ENCODE measurements around the gene DUSP9. TPM values are rescaled to one million over a fixed set of nuclear protein-coding genes. Genes with fewer than 3 reads are reported as not detected.

The DUSP9 gene
- total and polyA plus RNA-seq, 2 experiments from 2014 or later = 75.5 to 86.2 TPM

DNA sequence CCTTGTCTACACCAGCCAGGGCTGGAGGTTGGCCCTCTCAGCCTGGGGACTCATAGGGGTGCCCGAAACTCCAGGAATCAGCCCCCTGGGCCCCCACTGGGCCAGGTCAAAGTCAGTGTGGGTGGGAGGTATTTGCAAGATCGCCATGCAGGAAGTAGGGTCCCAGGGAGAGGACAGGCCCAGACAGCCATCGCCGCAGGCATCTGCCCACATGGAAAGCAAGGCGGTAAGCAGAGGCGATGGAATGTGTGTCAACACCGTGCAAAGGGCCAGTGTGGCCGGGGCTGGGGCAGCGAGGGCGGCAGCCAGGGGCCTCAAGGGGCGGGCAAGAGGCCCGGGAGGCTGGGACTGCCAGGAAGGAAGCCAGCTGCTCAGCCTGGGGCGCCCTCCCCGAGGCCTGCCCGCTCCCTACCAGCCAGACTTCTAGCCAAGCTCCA is 19.3 kb upstream of the DUSP9 start:
- Histone ChIP-seq H3K4me2 (no peak overlapping the region), H3K79me2 (no peaks in the 10 kb centered on the region), H3K27me3 (no peaks in the 10 kb centered on the region), H3K27ac (no peak overlapping the region), H3K9me2 (replicated peaks; ENCODE audit: insufficient read depth) (no peaks in the 10 kb centered on the region), H3K36me3 (replicated peaks; ENCODE audit: insufficient read depth, low read depth) (no peaks in the 10 kb centered on the region), H3K9me3 (ENCODE audit: low read depth) (peaks cover 3% of the 10 kb centered on the region), H3K4me1 (ENCODE audit: insufficient read depth) (peaks cover 5% of the 10 kb centered on the region), H4K20me1 (ENCODE audit: insufficient read depth, poor library complexity, severe bottlenecking) (no peaks in the 10 kb centered on the region), H2AFZ (no peak overlapping the region), H3K4me3 (no peak overlapping the region)
- WGBS (ENCODE audit: low lambda C conversion rate, missing lambda C conversion rate) = 65% methylated on average over 10 of the region's 15 CpGs
- DNase-seq (ENCODE audit: low spot score) = no peak
- no peak for TF ChIP-seq EZH2phosphoT487 (IDR thresholded peaks at IDR 0.05; ENCODE audit: low read depth, severe bottlenecking, unreplicated experiment)
- no peak for TF ChIP-seq EZH2 (IDR thresholded peaks at IDR 0.05; ENCODE audit: borderline replicate concordance)
- TF ChIP-seq, protein P1, sequence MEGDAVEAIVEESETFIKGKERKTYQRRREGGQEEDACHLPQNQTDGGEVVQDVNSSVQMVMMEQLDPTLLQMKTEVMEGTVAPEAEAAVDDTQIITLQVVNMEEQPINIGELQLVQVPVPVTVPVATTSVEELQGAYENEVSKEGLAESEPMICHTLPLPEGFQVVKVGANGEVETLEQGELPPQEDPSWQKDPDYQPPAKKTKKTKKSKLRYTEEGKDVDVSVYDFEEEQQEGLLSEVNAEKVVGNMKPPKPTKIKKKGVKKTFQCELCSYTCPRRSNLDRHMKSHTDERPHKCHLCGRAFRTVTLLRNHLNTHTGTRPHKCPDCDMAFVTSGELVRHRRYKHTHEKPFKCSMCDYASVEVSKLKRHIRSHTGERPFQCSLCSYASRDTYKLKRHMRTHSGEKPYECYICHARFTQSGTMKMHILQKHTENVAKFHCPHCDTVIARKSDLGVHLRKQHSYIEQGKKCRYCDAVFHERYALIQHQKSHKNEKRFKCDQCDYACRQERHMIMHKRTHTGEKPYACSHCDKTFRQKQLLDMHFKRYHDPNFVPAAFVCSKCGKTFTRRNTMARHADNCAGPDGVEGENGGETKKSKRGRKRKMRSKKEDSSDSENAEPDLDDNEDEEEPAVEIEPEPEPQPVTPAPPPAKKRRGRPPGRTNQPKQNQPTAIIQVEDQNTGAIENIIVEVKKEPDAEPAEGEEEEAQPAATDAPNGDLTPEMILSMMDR (IDR thresholded peaks at IDR 0.05; ENCODE audit: poor library complexity) = no peak

DNA sequence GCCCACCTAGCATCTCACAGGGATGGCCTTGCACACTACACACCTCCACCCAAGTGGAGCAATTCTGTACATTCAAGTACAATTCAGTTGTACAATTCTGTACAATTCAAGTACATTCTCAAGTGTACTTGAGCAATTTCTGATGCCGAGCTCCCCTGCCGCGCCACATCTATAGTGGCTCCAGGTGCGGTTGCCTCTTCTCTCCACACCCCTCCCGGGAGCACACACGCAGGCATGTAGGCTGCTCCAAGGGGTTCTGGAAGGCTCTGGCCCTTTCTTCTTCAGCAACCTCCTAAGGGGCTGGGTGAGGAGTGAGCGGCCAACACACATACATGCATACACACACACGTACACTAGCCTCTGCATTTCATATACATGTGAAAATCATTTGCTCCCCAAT is 18.9 kb upstream of the DUSP9 start:
- H4K20me1 ChIP-seq (ENCODE audit: insufficient read depth, poor library complexity, severe bottlenecking) = no peaks in the 10 kb centered on the region
- H3K4me3 ChIP-seq = no peak overlapping the region
- H3K27me3 ChIP-seq = no peaks in the 10 kb centered on the region
- no peak for DNase-seq (ENCODE audit: low spot score)
- peaks cover 3% of the 10 kb centered on the region for H3K9me3 ChIP-seq (ENCODE audit: low read depth)
- H3K4me2 ChIP-seq = no peak overlapping the region
- WGBS (ENCODE audit: low lambda C conversion rate, missing lambda C conversion rate) = 86% methylated on average over 8 of the region's 8 CpGs
- TF ChIP-seq EZH2 (IDR thresholded peaks at IDR 0.05; ENCODE audit: borderline replicate concordance) (no peak), EZH2phosphoT487 (IDR thresholded peaks at IDR 0.05; ENCODE audit: low read depth, severe bottlenecking, unreplicated experiment) (no peak)
- TF ChIP-seq, protein P1 (IDR thresholded peaks at IDR 0.05; ENCODE audit: poor library complexity) = no peak
- no peak overlapping the region for H2AFZ ChIP-seq
- no peaks in the 10 kb centered on the region for H3K9me2 ChIP-seq (replicated peaks; ENCODE audit: insufficient read depth)
- H3K4me1 ChIP-seq (ENCODE audit: insufficient read depth) = peaks cover 5% of the 10 kb centered on the region
- H3K36me3 ChIP-seq (replicated peaks; ENCODE audit: insufficient read depth, low read depth) = no peaks in the 10 kb centered on the region
- no peaks in the 10 kb centered on the region for H3K79me2 ChIP-seq
- H3K27ac ChIP-seq = no peak overlapping the region

DNA sequence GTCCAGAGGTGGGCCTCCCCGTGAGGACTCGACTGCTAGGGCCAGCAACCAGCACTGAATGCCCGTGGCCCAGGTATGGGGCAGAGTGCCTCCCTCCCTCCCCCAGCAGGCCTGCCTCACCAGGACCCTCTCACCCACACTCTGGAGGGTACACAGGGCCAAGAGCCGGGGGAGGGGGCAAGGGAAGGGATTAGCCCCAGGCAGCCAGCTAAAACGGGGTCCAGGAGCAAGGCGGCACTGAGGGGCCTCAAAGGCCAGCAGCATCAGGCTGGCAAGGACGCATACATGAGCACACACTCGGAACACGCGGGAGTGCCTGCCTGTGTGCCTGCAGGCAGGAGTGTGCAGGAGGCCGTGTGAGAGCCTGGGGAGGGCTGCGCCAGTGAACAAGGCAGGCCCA is 18.3 kb upstream of the DUSP9 start:
- no peak for DNase-seq (ENCODE audit: low spot score)
- Histone ChIP-seq H3K27ac (no peak overlapping the region), H3K79me2 (no peaks in the 10 kb centered on the region), H4K20me1 (ENCODE audit: insufficient read depth, poor library complexity, severe bottlenecking) (no peaks in the 10 kb centered on the region), H2AFZ (no peak overlapping the region), H3K9me3 (ENCODE audit: low read depth) (peaks cover 3% of the 10 kb centered on the region), H3K4me1 (ENCODE audit: insufficient read depth) (no peaks in the 10 kb centered on the region), H3K9me2 (replicated peaks; ENCODE audit: insufficient read depth) (no peaks in the 10 kb centered on the region), H3K4me3 (no peak overlapping the region), H3K36me3 (replicated peaks; ENCODE audit: insufficient read depth, low read depth) (no peaks in the 10 kb centered on the region), H3K4me2 (no peak overlapping the region), H3K27me3 (no peaks in the 10 kb centered on the region)
- WGBS (ENCODE audit: low lambda C conversion rate, missing lambda C conversion rate) = 82% methylated on average over 12 of the region's 12 CpGs
- TF ChIP-seq, protein P1 (IDR thresholded peaks at IDR 0.05; ENCODE audit: poor library complexity) = no peak
- TF ChIP-seq EZH2 (IDR thresholded peaks at IDR 0.05; ENCODE audit: borderline replicate concordance) = no peak
- no peak for TF ChIP-seq EZH2phosphoT487 (IDR thresholded peaks at IDR 0.05; ENCODE audit: low read depth, severe bottlenecking, unreplicated experiment)

DNA sequence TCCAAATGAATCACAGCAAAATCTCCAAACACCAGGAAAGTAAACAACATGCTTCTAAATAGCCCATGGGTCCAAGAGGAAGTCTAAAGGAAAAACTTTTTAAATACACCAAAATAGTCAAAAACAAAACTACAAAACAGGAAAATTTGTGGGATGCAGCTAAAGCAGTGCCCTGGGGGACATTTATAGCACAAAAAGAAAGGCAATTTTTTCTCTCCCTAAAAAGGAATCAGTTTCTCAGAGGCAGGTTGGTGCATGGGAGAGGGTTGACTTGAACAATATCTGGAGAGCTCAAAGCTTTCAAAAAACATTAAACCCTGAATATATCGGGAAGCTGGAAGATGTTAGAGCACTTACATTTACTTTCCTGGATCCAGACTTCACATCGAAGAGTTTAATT is 15.7 kb upstream of the DUSP9 start:
- H3K4me3 ChIP-seq = no peak overlapping the region
- no peak for TF ChIP-seq EZH2phosphoT487 (IDR thresholded peaks at IDR 0.05; ENCODE audit: low read depth, severe bottlenecking, unreplicated experiment)
- no peak for TF ChIP-seq EZH2 (IDR thresholded peaks at IDR 0.05; ENCODE audit: borderline replicate concordance)
- TF ChIP-seq, protein P1 (IDR thresholded peaks at IDR 0.05; ENCODE audit: poor library complexity) = no peak
- no peak overlapping the region for H3K27ac ChIP-seq
- H3K27me3 ChIP-seq = no peaks in the 10 kb centered on the region
- no peak for DNase-seq (ENCODE audit: low spot score)
- no peaks in the 10 kb centered on the region for H3K9me2 ChIP-seq (replicated peaks; ENCODE audit: insufficient read depth)
- peaks cover 7% of the 10 kb centered on the region for H3K4me1 ChIP-seq (ENCODE audit: insufficient read depth)
- 83% methylated on average over 2 of the region's 2 CpGs for WGBS (ENCODE audit: low lambda C conversion rate, missing lambda C conversion rate)
- no peak overlapping the region for H3K4me2 ChIP-seq
- H2AFZ ChIP-seq = no peak overlapping the region
- no peaks in the 10 kb centered on the region for H3K36me3 ChIP-seq (replicated peaks; ENCODE audit: insufficient read depth, low read depth)
- H3K79me2 ChIP-seq = no peaks in the 10 kb centered on the region
- H4K20me1 ChIP-seq (ENCODE audit: insufficient read depth, poor library complexity, severe bottlenecking) = no peaks in the 10 kb centered on the region
- peaks cover 3% of the 10 kb centered on the region for H3K9me3 ChIP-seq (ENCODE audit: low read depth)
